GM21717 (cell line): ENCODE data around the gene EIF2S3B.

Source experiments
- ATAC-seq: cut with Tn5 transposase; IDR thresholded peaks from one replicate; pipeline ENCODE4 v1.9.1; 2021; ENCODE audit warnings: mild to moderate bottlenecking, moderate library complexity; ENCODE audit not compliant: unreplicated experiment

EIF2S3B gene

DNA sequence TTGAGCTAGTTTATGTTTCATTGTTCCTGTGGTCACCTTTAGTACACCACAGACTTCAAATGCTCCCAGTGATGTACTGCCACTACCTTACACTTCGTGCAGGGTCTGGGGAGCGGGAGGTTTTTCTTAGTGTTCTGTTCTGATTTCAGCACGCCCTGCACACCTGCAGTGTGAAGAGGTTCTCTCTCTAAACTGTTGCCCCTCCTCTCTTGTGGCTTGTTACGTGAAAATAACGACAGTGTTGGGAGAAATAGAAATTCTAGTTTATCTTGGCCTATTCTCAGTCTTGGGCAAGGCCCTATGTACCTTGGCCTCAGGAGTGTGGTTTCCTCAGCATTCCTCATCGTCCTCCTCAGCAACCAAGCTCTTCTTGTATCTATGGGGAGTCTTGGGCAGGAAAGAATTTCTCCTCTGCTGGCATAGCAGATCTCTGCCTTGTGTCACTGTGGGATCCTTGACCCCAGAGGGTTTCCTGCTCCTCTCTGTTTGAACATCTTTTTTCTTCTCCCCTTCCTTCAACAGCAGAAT is 48.6 kb downstream of the EIF2S3B start:
- no peak for ATAC-seq

DNA sequence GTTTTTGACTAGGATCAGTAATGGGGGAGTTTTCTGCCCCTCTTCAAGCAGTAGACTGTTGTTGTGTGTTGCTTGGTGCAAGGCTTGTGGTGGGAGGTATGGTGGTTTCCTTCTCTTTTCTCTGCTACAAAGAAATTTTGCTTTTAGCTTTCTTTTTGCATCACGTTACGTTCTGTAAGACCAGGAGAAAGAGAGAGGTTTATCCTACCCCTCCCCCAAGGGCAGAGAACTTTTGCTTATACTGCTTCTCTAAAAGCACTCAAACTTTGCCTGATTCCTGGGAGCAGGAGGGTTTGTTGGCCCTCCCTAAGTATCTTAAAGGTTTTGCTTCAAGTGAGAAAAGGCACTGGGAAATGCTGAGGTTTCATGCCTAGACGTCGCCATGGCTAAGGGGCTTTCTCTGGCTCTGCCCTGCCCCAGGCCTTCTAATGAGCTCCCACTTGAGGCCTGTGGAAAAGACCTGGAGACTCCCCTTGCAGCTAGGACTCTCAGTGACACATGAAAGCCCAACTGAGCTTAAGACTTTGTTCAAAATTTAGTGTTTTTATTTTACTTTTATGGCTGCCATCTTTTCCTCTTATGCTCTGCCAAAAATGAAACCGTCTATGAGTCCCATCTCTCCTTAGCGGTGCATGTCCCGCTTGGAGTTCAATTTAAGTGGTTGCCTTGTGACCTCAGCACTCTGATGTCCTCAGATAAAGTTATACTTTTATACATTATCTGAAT is 49.2 kb downstream of the EIF2S3B start:
- no peak for ATAC-seq

DNA sequence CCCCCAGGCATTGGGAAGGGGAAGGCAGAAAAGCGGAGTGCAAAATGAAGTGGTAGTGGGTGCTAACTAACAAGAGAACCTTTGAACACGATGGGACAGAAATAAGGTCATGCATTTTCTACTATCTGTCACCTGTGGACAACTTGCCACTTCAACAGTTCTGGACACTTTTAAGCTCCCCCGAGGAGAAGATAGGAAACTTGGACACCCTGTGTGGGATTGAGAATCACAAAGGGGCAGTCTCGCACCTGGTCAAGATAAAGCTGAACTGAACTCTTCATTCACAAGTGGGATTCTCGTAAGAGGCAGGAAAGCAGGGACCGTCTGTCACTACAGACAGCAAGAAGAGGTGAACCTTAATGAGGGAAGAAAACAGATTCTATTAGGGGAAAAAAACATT is 51.6 kb downstream of the EIF2S3B start:
- ATAC-seq: peak; percentile 15

DNA sequence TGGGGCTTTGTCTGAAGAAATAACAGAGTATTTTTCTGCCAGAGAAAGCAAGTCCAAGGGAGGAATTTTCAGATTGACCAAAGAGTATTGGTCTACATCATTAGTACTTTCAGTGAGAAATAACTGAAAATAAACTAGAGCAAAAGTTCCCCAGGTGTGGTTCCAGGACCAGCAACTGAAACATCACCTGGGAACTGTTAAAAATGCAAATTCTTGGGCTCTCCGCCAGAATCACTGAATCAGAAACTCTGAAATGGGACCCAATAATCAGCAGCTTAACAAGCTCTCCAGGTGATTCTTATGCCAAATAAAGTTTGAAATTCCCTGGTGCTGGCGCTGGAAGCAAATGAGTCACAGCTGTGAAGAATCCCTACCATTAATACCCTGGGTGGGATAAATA is 52.1 kb downstream of the EIF2S3B start:
- peak; percentile 75 for ATAC-seq
